Ovary (tissue), 9 donors: ENCODE measurements around the gene VARS1. TPM values are rescaled to one million over a fixed set of nuclear protein-coding genes. Genes with fewer than 3 reads are reported as not detected.

Experiments used
- DNase-seq, 5 donors: peaks; one replicate each; pipeline ENCODE4 v3.0.0-alpha.2; 2019 to 2020
- H3K27ac ChIP-seq, 2 donors: fragments of 200-600 bp; one replicate each; pipeline versions ENCODE4 v1.5.1 to v1.8.0; 2019 to 2022
- H3K27me3 ChIP-seq: fragments of 200-600 bp; one replicate; pipeline ENCODE4 v1.8.0; 2022
- H3K36me3 ChIP-seq: fragments of 200-600 bp; sonication (generic); one replicate; pipeline ENCODE4 v1.5.1; 2019
- H3K4me1 ChIP-seq: one replicate; pipeline ENCODE4 v1.8.1; 2013; ENCODE audit warnings: mild to moderate bottlenecking, moderate library complexity; ENCODE audit not compliant: insufficient read depth
- H3K4me3 ChIP-seq: fragments of 200-600 bp; sonication (generic); one replicate; pipeline ENCODE4 v1.5.1; 2017
- H3K9me3 ChIP-seq, 2 donors: fragments of 200-600 bp in 1 of 2; sonication (generic) in 1 of 2; one replicate each; pipeline versions ENCODE4 v1.5.1 to v1.8.1; 2013 to 2019; ENCODE audit warnings: mild to moderate bottlenecking in 1 of 2, moderate library complexity in 1 of 2
- CTCF ChIP-seq, 3 donors: fragments of 450-650 bp in 2 of 3; fragments of 200-600 bp in 1 of 3; IDR thresholded peaks; one replicate each; pipeline versions ENCODE4 v1.5.1 to v1.8.0; 2016 to 2022; ENCODE audit warnings: antibody characterized with exemption in 3 of 3, mild to moderate bottlenecking in 1 of 3
- EP300 ChIP-seq: sonication (generic); formaldehyde crosslinking; IDR thresholded peaks from one replicate; pipeline ENCODE4 v1.6.1; 2017; ENCODE audit warnings: antibody characterized with exemption
- POLR2A ChIP-seq: fragments of 450-650 bp; IDR thresholded peaks from one replicate; pipeline ENCODE4 v1.6.1; 2017; ENCODE audit warnings: antibody characterized with exemption, mild to moderate bottlenecking, moderate library complexity
- WGBS, 3 donors: extraction: QIAGEN DNeasy Blood & Tissue Kit in 1 of 3; methylation state at CpG; one replicate each; pipeline versions ENCODE4 v1.1.5 to v1.1.7; 2013 to 2017; 5-methylcytosine and 5-hydroxymethylcytosine counted together
- intact Hi-C, 4 donors: fragments of 100-400 bp; cut with DNase I; formaldehyde crosslinking; loops; one replicate each; pipeline versions ENCODE4 v1.11.0 to v1.15.1; 2022 to 2023
- polyA plus RNA-seq, 2 donors: library from polyadenylated mRNA; stranded (reverse); fragments of 200-250 nt in 1 of 2; fragments of 350-450 nt in 1 of 2; fragmentation: Illumina TruSeq in 1 of 2; extraction: RNeasy Lipid Tissue Mini Kit (QIAGEN cat#74804) in 1 of 2; gene quantifications; one replicate each; pipeline ENCODE4 v1.2.3, GENCODE V29; 2013 to 2014
- total RNA-seq, 7 donors: library from RNA; depleted of rRNA in 2 of 7; stranded (reverse); fragments of >200 nt in 2 of 7; fragmentation: NEBNext Ultra II Directional in 3 of 7; extraction: Animal tissue kit (Norgen Biotek cat#: 25700) in 3 of 7; gene quantifications; one replicate each; pipeline versions ENCODE4 v1.1.0 to v1.2.4, GENCODE V29; 2016 to 2023
- donor health status: DM: no; HTN: no; CAD: no; lungs with moderate emphysema.
- donor health status: DM: no; HTN: no; CAD: no.
- donor health status: Bipolar disorder and iron deficiency.
- donor health status: DM: yes; HTN: yes; CAD: no.
- donor health status: DM: no; HTN: no; CAD: no.
- donor health status: DM: yes; HTN: yes; CAD: no.

VARS1 gene
- total and polyA plus RNA-seq, 9 donors: 16.0 to 73.6 (median 43.8) TPM

GRCh38 chr6:31768363-31769257 lies 26.9 kb downstream of the VARS1 start:
- H3K27ac ChIP-seq: no peak overlapping the region
- intact Hi-C loops: no loop called here

GRCh38 chr6:31767096-31767645 lies 28.4 kb downstream of the VARS1 start:
- Histone ChIP-seq H3K9me3 (no peaks in the 10 kb centered on the region), H3K36me3 (no peaks in the 10 kb centered on the region), H3K27me3 (no peaks in the 10 kb centered on the region), H3K4me1 (peaks cover 3% of the 10 kb centered on the region), H3K4me3 (no peak overlapping the region), H3K27ac (no peak overlapping the region)
- TF ChIP-seq EP300 (no peak), POLR2A (no peak), CTCF (IDR thresholded peaks at IDR 0.05) (no peak)
- WGBS, 3 donors: 75 to 84% (median 82%) methylated on average over 6 of the region's 6 CpGs
- intact Hi-C loops: no loop called here
- DNase-seq: no peak

More at GRCh38 chr6:31768363-31769257, 26.9 kb downstream of the VARS1 start:
- H3K4me3 ChIP-seq: no peak overlapping the region
- H3K27me3 ChIP-seq: no peaks in the 10 kb centered on the region
- H3K36me3 ChIP-seq: no peaks in the 10 kb centered on the region
- peaks cover 3% of the 10 kb centered on the region for H3K4me1 ChIP-seq
- H3K9me3 ChIP-seq: no peaks in the 10 kb centered on the region
- 92 to 93% (median 93%) methylated on average over 18 of the region's 18 CpGs for WGBS, 3 donors
- DNase-seq: no peak
- TF ChIP-seq POLR2A (no peak), EP300 (no peak), CTCF (IDR thresholded peaks at IDR 0.05) (no peak)

GRCh38 chr6:31765910-31766794 lies 29.4 kb downstream of the VARS1 start:
- H3K27ac ChIP-seq: no peak overlapping the region
- WGBS, 3 donors: 29 to 41% (median 30%) methylated on average over 41 to 42 of the region's 42 CpGs
- no peaks in the 10 kb centered on the region for H3K36me3 ChIP-seq
- no peaks in the 10 kb centered on the region for H3K9me3 ChIP-seq
- H3K4me3 ChIP-seq: no peak overlapping the region
- H3K4me1 ChIP-seq: peaks cover 3% of the 10 kb centered on the region
- intact Hi-C loops: no loop called here
- DNase-seq: no peak
- no peak for TF ChIP-seq POLR2A
- TF ChIP-seq CTCF (IDR thresholded peaks at IDR 0.05): no peak
- TF ChIP-seq EP300: no peak
- no peaks in the 10 kb centered on the region for H3K27me3 ChIP-seq

- Histone ChIP-seq H3K27me3 (no peaks in the 10 kb centered on the region), H3K4me3 (no peak overlapping the region), H3K27ac (no peak overlapping the region), H3K4me1 (peaks cover 3% of the 10 kb centered on the region), H3K36me3 (no peaks in the 10 kb centered on the region), H3K9me3 (no peaks in the 10 kb centered on the region)
- intact Hi-C loops: no loop called here
- TF ChIP-seq CTCF (IDR thresholded peaks at IDR 0.05) (no peak), POLR2A (no peak), EP300 (no peak)
- 86 to 91% (median 88%) methylated on average over 9 of the region's 9 CpGs for WGBS, 3 donors
- DNase-seq: no peak
Observed at GRCh38 chr6:31765559-31765909, 30.0 kb downstream of the VARS1 start.
